Parathyroid adenoma (tissue), 2 donors: ENCODE data around the gene MPIG6B.

Source experiments
- H2AFZ ChIP-seq: fragments of 300-600 bp; sonication (generic); one replicate; pipeline ENCODE4 v1.7.0; 2017; ENCODE audit warnings: antibody characterized with exemption, mild to moderate bottlenecking
- H3K27ac ChIP-seq: fragments of 300-600 bp; sonication (generic); one replicate; pipeline ENCODE4 v1.7.0; 2017
- H3K27me3 ChIP-seq: fragments of 300-600 bp; sonication (generic); one replicate; pipeline ENCODE4 v1.7.0; 2017; ENCODE audit warnings: low read length; ENCODE audit not compliant: control insufficient read depth, insufficient read depth
- H3K36me3 ChIP-seq: fragments of 300-600 bp; sonication (generic); one replicate; pipeline ENCODE4 v1.7.0; 2017; ENCODE audit warnings: low read length; ENCODE audit not compliant: control insufficient read depth, insufficient read depth
- H3K4me1 ChIP-seq: fragments of 300-600 bp; sonication (generic); one replicate; pipeline ENCODE4 v1.7.0; 2017; ENCODE audit warnings: control low read depth
- H3K4me2 ChIP-seq: fragments of 300-600 bp; sonication (generic); one replicate; pipeline ENCODE4 v1.7.0; 2017; ENCODE audit warnings: low read length
- H3K4me3 ChIP-seq: fragments of 300-600 bp; sonication (generic); one replicate; pipeline ENCODE4 v1.7.0; 2017; ENCODE audit warnings: low read depth, low read length
- H3K79me2 ChIP-seq: fragments of 300-600 bp; sonication (generic); one replicate; pipeline ENCODE4 v1.7.0; 2017; ENCODE audit warnings: control low read depth
- H3K9ac ChIP-seq: fragments of 300-600 bp; sonication (generic); one replicate; pipeline ENCODE4 v1.7.0; 2017; ENCODE audit warnings: mild to moderate bottlenecking
- H3K9me3 ChIP-seq: fragments of 300-600 bp; sonication (generic); one replicate; pipeline ENCODE4 v1.7.0; 2017; ENCODE audit warnings: low read length; ENCODE audit not compliant: control insufficient read depth
- CTCF ChIP-seq: fragments of 300-600 bp; sonication (generic); IDR thresholded peaks from one replicate; pipeline ENCODE4 v1.7.0; 2017; ENCODE audit warnings: antibody characterized with exemption, mild to moderate bottlenecking
- donor health status: primary hyperparathyroidism.

MPIG6B gene

DNA sequence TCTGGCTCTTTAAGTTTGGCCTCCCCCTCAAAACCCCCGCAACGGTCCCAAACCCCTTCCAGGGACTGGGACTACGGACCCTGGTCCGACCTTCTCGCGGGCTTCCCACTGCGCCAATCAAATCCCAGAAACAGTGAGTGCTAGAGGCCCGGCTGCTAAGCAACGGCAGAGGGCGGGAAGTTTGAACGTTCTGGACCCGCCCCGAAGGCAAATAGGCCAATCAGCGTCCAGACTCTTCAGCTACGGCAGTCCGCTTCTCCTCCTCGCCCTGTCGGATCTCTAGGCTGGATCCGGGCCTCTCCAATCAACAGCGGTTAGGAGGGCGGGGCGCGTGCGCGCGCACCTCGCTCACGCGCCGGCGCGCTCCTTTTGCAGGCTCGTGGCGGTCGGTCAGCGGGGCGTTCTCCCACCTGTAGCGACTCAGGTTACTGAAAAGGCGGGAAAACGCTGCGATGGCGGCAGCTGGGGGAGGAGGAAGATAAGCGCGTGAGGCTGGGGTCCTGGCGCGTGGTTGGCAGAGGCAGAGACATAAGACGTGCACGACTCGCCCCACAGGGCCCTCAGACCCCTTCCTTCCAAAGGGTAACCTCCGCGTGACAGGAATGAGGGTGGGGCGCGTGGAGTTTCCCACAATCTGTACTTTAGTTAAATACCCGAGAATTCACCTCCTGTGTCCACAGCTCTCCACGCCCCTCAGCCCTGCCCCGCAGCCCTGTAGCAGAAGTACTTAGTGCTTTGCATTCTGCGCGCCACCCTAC lies 16.6 kb downstream of the MPIG6B start, which contains the start of gene MSH5:
MSH5 (plus strand) TSS at position 367 of the 758 bp plus-strand sequence. CDS start 462 bp downstream, outside the sequence.
- Histone ChIP-seq H3K9ac (no peak within 1 kb of the TSS), H3K4me1 (peaks cover 4% of the 10 kb centered on the region), H3K27me3 (no peaks in the 10 kb centered on the region), H2AFZ (peak within 1 kb of the TSS; percentile 91), H3K9me3 (no peaks in the 10 kb centered on the region), H3K79me2 (no peaks in the 10 kb centered on the region), H3K27ac (no peak within 1 kb of the TSS), H3K4me3 (peak within 1 kb of the TSS; percentile 91), H3K4me2 (peak within 1 kb of the TSS; percentile 96), H3K36me3 (no peaks in the 10 kb centered on the region)
- TF ChIP-seq CTCF = no peak

GRCh38 chr6:31740397-31741223 lies 17.4 kb downstream of the MPIG6B start:
- no peak overlapping the region for H3K27ac ChIP-seq
- H3K4me1 ChIP-seq = peaks cover 4% of the 10 kb centered on the region
- H3K4me2 ChIP-seq = peak overlapping the region; percentile 96
- no peak for TF ChIP-seq CTCF
- H3K27me3 ChIP-seq = no peaks in the 10 kb centered on the region
- H3K9ac ChIP-seq = no peak overlapping the region
- peak overlapping the region; percentile 91 for H3K4me3 ChIP-seq
- H3K9me3 ChIP-seq = no peaks in the 10 kb centered on the region
- no peaks in the 10 kb centered on the region for H3K36me3 ChIP-seq
- no peaks in the 10 kb centered on the region for H3K79me2 ChIP-seq
- peak overlapping the region; percentile 91 for H2AFZ ChIP-seq

DNA sequence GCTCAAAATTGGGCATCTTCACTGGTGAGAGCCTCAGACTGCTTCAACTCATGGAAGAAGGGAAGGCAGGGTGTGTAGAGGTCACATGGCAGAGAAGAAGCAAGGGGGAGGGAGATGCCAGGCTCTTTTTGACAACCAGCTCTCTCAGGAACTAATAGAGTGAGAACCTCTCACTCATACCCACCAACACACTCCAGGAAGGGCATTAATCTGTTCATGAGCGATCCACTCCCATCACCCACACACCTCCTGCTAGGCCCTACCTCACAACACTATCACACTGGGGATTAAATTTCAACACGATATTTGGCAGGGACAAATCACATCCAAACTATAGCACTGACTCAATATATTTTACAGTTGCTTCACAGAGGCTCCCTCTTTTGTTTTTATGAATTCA lies 18.6 kb downstream of the MPIG6B start:
- H3K4me1 ChIP-seq = peaks cover 4% of the 10 kb centered on the region
- no peaks in the 10 kb centered on the region for H3K27me3 ChIP-seq
- no peaks in the 10 kb centered on the region for H3K9me3 ChIP-seq
- H3K4me3 ChIP-seq = no peak overlapping the region
- H3K4me2 ChIP-seq = no peak overlapping the region
- H3K27ac ChIP-seq = no peak overlapping the region
- TF ChIP-seq CTCF = no peak
- H3K36me3 ChIP-seq = no peaks in the 10 kb centered on the region
- no peak overlapping the region for H3K9ac ChIP-seq
- H2AFZ ChIP-seq = no peak overlapping the region
- no peaks in the 10 kb centered on the region for H3K79me2 ChIP-seq

DNA sequence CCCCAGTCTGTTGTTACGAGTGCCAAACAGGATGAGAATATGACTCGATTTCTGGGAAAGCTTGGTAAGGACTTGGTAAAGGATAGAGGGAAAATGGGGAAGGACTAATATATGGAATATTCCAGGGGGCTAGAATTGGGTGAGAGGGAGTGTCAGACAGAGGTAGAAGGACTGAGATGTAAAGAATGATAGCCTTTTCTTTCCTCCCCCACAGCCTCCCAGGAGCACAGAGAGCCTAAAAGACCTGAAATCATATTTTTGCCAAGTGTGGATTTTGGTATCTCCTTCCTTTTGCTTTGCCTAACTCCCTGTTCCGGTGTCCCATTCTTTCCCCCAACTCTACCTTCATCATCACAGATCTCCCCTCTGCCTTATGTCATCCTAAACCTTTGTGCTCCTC lies 19.7 kb downstream of the MPIG6B start:
- Histone ChIP-seq H3K4me2 (no peak overlapping the region), H3K9me3 (no peaks in the 10 kb centered on the region), H3K27me3 (no peaks in the 10 kb centered on the region), H3K27ac (no peak overlapping the region), H3K4me3 (no peak overlapping the region), H3K4me1 (peaks cover 4% of the 10 kb centered on the region), H3K9ac (no peak overlapping the region), H2AFZ (no peak overlapping the region), H3K79me2 (no peaks in the 10 kb centered on the region), H3K36me3 (no peaks in the 10 kb centered on the region)
- no peak for TF ChIP-seq CTCF
